ENCODE data around the gene DNM1.

Gene DNM1

DNA sequence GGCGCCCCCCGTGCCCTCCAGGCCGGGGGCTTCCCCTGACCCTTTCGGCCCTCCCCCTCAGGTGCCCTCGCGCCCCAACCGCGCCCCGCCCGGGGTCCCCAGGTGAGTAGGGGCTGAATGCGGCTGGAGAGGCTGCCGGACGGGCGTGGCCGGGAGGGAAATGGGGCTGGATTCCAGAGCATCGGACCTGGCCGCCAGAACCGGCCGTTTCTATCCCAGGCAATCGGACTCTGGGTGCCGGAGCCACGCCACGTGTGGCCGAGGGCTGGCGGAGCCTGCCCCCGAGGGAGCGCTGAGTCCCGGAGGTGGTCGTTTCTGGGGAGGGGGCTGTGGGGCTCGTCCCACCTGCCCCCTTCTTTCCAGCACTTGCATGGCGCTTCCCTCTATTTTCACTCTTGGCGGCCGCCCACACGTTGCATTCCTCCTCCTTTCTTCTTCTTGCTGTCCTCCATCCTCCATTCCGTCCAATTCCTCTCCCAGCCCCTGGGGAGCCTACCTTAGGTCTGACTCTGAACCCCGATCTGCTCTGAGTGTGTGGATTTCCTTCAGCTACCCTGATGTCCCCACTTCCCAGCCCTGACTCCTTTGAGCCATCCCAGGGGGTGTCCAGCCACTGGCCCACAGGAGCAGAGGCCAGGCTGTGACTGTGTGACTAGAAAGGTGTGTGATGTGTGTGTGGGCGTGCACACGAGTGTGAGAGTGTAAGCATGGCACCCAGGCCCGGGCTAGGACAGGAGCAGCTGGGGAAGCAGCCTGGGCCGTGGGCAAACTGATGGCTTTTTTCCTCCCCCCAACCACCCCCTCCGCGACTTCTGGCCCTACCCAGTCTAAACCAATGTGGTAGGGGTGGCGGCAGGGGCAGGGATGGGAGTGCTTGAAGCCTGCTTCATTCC, 47.9 kb downstream of the DNM1 start:
- TF ChIP-seq, protein P1, sequence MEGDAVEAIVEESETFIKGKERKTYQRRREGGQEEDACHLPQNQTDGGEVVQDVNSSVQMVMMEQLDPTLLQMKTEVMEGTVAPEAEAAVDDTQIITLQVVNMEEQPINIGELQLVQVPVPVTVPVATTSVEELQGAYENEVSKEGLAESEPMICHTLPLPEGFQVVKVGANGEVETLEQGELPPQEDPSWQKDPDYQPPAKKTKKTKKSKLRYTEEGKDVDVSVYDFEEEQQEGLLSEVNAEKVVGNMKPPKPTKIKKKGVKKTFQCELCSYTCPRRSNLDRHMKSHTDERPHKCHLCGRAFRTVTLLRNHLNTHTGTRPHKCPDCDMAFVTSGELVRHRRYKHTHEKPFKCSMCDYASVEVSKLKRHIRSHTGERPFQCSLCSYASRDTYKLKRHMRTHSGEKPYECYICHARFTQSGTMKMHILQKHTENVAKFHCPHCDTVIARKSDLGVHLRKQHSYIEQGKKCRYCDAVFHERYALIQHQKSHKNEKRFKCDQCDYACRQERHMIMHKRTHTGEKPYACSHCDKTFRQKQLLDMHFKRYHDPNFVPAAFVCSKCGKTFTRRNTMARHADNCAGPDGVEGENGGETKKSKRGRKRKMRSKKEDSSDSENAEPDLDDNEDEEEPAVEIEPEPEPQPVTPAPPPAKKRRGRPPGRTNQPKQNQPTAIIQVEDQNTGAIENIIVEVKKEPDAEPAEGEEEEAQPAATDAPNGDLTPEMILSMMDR (IDR thresholded peaks at IDR 0.05; ENCODE audit: extremely low read depth, missing control alignments), result no peak
- DNase-seq (ENCODE audit: low spot score), result no peak

DNA sequence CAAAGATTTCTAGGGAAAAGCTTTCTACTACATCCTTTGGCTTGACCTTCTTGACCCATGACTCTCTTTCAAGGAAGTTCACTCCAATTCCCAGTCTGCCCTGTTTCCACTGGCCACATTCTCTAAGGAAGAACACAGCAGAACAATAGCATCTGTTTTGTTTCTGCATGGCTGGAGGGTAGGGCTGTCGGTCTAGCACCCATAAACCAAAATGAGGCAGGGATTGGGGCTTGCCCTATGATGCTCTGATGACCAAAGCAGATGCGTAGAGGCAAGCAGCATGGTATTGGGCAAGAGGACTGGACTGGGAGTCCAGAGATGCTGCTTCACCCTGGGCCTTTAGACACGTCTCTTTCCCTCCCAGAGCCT, 48.5 kb downstream of the DNM1 start:
- TF ChIP-seq, protein P1 (IDR thresholded peaks at IDR 0.05; ENCODE audit: extremely low read depth, missing control alignments), result no peak
- no peak for DNase-seq (ENCODE audit: low spot score)

DNA sequence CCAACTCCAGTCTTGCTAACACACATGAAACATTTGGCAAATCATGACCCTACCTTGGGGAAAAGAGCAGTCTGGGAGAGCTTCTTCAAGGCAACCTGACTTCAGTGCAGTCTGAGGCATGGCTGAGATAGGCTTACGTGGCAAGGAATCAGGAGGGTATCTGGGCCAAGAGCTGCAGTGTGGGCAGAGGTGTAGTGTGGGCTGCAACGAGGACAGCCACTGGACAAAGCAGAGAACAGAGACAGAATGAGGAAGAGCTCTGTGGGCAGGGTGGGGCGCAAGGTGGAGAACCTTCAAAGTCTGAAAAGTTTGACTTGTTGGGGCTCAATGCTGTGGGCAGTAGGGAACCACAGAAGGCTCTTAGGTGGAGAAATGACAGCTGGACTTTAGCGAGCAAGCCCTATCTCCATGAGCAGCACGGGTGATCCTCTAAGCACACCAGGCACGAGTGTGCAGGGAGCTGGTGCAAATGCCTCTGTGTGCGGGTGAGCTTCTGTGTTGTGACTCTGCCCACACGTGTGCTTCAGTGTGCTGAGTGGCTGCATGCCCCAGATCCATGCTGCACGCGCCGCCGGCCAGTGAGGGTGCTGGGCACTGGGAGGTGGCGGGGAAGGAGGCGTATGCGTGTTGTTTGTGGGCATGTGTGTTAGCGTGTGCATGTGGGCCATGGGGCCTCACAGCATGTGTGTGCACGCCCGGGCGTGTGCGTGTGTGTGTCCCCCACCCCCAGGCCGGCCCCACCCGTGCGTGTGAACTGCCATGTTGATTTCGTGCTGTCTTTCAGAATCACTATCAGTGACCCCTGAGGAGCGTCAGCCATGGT, 49.3 kb downstream of the DNM1 start:
- TF ChIP-seq, protein P1 (IDR thresholded peaks at IDR 0.05; ENCODE audit: extremely low read depth, missing control alignments), result no peak
- DNase-seq (ENCODE audit: low spot score), result no peak

DNA sequence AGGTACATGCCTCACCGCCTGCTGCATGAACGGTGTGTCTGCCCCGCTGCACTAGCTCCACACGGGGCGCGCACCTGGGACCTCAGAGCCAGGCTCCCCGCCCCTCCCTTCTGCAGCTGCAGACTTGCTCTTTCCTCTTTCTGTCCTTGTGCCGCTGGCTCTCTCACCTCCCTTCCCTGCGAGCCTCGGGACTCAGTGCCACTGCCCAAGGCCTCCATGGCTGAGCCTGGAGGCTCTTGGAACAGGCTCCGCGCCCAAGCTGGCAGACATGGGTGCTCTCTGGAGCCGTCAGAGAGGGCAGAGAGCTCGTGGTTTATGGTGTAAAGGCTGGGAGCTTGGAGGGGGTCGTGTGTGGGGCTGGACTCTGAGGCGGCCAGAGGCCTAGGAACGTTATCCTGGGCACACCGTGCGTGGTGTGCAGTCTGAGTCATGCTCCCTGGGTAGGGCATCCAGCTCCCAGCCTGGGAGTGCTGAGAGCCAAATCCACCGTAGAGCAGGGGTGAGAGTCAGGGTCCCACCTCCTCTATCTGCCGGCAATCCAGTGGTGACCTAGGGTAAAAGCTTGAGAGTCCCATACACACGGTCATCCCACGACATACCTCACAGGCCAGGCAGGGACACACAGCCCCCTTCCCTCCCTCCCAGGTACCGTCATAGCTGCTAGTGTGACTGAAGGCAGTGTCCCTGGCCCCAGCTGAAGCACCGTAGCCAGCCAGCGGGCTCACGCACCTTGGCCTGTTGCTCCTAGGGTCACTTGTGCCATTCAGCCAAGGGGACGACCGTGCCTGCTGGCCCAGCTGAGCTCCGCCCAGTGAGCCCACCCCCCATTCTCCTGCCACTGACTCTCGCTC, 50.2 kb downstream of the DNM1 start:
- no peak for DNase-seq (ENCODE audit: low spot score)
- TF ChIP-seq, protein P1 (IDR thresholded peaks at IDR 0.05; ENCODE audit: extremely low read depth, missing control alignments), result no peak

DNA sequence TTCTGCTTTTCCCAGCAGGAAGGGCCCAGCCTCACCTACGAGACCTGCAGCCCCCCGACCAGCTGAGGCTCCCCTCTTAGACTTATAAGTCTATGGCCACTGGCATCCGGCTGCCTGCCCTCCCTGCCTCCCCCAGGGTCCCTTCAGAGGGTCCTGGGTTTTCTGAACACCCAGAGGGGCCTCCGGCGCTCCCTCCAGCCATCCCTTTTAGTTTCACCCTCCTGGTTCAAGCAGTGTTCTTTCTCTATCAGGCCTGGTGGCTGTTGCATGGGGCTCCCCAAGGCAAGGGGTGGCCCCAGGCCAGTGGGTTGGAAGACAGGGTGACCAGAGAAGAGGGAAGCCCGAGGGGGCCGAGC, 50.8 kb downstream of the DNM1 start:
- TF ChIP-seq, protein P1 (IDR thresholded peaks at IDR 0.05; ENCODE audit: extremely low read depth, missing control alignments), result no peak
- DNase-seq (ENCODE audit: low spot score), result no peak

DNA sequence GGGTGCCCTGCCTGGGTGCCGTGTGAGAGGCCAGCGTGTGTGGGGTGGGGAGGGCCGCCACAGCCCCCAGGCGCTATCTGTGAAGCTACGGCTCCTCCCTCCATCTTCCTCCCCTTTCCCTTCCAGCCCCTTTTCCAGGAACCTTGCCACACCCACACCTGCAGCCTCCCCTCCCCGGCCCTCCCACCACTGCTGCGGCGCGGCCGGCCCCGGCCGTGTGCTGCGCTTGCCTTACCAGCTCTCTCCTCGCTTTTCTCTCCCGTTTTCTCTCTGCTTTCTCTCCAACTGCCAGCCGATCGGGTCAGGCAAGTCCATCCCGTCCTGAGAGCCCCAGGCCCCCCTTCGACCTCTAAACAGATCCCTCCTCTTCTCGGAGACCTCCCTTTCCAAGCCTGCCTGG, 51.2 kb downstream of the DNM1 start:
- TF ChIP-seq, protein P1 (IDR thresholded peaks at IDR 0.05; ENCODE audit: extremely low read depth, missing control alignments), result no peak
- DNase-seq (ENCODE audit: low spot score), result no peak

Data from GM20000 (cell line).